Urothelium cell line (cell line): ENCODE data around the gene DHRS9.

ENCODE experiments used
- DNase-seq: peaks from one replicate; pipeline ENCODE4 v3.0.0; 2011; ENCODE audit warnings: low spot score, mixed read lengths
- FAIRE-seq: peaks from 2 replicates; lab custom pipeline; 2011; peaks lifted over from hg19 to GRCh38; lab: Jason Lieb, UNC

DHRS9 gene

DNA sequence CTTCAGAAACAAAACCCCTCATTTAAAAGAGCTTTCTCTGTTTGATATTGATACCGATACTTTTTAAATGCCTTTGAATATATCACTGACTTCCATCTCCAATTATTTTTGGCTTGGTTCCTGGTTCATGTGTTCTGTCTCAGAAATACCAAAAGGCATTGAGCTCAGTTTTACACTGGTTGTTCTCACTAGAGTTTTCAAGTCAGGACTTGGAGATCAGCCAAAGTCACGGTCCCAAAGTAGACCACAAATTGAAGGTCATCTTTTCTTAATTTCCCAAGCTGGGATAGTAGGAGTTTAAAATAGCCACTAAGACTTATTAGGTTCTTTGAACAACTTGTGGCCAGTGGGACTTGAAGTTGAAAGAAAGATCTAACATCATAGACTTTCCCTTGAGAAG, 24.2 kb downstream of the DHRS9 start:
- FAIRE-seq (no peak), DNase-seq (no peak)

DNA sequence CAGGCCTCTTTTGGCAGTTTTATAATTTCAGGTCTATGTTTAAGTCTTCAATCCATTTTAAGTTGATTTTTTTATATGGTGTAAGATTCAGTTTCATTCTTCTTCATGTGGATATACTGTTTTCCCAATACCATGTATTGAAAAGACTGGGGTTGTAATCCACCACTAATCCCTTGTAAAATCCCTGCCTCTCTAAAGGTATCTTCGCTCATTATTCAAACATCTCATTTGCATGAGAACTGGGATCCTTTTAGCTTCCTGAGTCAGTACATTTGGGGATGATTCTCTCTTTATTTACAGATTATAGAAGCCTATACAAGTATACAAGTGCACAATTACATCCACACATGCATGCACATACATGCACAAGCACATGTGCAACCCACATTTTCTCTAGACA, 25.3 kb downstream of the DHRS9 start:
- FAIRE-seq, result no peak

DNA sequence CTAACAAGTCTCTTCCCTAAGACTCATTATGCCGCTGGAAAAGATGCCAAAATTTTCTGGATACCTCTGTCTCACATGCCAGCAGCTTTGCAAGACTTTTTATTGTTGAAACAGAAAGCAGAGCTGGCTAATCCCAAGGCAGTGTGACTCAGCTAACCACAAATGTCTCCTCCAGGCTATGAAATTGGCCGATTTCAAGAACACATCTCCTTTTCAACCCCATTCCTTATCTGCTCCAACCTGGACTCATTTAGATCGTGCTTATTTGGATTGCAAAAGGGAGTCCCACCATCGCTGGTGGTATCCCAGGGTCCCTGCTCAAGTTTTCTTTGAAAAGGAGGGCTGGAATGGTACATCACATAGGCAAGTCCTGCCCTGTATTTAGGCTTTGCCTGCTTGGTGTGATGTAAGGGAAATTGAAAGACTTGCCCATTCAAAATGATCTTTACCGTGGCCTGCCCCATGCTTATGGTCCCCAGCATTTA, 26.3 kb downstream of the DHRS9 start:
- DNase-seq (peak; percentile 85), FAIRE-seq (peak; percentile 98)

More for the DNA sequence above, 25.3 kb downstream of the DHRS9 start:
- no peak for DNase-seq

DNA sequence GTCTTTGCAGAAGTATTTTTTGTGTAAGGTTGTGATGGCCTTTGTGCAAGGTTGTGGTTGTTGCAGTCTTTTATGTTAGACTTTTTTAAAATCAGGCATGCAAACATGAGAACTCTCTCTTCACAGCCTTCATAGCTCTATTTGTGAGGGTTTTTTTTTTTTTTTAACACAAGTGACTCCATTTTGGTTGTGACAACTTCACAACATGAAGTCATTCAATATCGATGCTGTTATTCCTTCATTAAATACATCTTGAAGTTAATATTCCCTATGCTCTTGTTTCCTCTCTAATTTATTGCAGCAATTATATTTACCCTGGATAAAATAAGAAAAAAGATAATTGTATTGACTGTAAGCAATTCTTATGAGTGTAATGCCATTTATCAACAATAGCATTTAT, 35.5 kb downstream of the DHRS9 start:
- FAIRE-seq (no peak), DNase-seq (no peak)

DNA sequence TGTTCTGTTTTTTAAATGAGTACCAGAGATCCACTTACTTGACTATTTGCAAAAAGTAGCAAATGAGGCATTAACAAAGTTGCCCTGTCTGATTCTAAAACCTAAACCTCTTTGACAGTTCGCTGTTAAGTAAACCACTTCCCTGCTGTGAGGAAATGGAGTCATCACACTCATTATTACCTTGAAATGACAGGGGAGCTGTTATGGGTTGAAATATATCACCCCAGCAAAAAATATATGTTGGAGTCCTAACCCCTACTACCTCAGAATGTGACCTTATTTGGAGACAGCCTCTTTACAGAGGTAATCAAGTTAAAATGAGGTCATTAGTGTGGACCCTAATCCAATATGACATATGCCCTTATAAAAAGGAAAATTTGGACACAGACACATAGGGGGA, 36.1 kb downstream of the DHRS9 start:
- DNase-seq, result no peak
- FAIRE-seq, result no peak

DNA sequence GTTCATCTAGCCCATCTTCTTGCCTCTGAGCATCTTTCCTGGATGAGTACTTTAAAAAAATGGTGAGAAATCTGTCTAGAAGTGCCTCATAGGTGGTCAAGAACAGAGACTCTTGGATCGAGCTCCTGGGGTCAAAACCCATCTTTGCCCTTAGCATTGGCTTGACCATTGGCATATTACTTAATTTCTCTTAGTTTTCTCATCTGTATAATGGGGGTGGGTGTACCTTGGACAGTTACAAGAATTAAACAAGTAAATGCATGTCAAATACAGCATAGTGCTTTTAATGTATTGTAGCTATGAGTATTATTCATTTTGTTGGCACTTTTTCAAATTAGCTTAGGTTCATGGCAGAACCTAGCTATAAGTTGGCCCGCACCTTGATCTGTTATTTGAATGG, 36.8 kb downstream of the DHRS9 start:
- FAIRE-seq, result no peak
- DNase-seq, result no peak

DNA sequence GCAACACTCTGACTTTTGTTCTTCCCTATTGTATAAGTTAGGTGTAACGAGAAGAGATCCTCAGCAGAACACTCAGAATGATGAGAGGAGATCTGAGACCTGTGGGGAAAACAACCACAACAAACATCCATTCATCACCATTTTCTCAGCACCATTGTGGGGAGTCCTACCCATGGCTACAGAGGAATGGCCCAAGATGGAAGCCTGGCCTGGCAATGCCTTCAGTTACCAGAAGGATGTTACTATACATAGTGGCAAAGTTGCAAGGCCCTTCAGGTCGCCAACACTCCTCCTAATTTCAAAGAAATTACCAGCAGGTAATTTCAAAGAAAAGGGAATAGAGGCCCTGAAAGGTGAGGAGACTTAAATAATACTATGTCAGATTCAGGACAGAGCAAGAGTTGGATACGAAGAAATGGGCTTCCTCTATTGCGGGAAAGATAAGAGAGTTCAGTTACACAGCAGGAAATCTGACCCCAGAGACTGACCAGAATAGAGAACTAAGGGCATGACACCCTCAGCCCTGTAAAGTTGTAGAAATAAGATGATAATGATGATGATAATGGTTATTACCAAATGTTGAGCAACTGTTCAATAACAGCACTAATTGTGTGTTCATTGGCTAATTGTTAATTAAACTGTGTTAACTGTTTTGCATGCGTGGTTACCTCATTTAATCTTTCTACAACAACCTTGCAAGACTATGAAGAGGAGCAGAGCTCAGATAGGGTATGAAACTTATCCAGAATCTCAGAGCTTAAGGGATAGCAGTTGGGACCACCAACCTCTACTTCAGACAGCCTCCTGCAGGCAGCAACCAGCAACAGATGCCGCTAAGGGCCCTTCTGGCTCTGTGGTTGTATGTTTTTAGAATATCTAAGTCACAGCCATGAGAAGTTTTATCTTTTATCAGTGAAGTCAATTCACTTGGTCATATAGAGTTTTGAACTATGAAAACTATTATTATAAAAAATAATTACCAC, 37.5 kb downstream of the DHRS9 start:
- no peak for FAIRE-seq
- no peak for DNase-seq

DNA sequence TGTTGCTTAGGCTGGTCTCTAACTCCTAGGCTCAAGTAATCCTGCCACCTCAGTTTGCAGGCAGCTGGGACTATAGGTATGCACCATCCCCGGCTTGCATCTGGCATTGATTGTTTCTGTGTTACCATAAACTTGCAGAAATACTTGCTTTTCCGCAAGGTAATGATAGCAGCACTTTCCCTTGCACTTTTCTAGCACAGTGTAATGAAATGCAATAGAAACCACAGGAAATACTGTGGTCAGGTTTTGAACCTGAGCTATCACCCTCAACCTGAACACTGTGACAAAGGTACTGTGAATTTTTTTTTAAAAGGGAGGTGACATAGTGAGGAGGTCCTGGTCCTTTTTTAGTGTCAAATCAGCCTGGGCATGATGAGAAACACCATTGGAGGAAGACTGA, 38.3 kb downstream of the DHRS9 start:
- FAIRE-seq (no peak), DNase-seq (no peak)

DNA sequence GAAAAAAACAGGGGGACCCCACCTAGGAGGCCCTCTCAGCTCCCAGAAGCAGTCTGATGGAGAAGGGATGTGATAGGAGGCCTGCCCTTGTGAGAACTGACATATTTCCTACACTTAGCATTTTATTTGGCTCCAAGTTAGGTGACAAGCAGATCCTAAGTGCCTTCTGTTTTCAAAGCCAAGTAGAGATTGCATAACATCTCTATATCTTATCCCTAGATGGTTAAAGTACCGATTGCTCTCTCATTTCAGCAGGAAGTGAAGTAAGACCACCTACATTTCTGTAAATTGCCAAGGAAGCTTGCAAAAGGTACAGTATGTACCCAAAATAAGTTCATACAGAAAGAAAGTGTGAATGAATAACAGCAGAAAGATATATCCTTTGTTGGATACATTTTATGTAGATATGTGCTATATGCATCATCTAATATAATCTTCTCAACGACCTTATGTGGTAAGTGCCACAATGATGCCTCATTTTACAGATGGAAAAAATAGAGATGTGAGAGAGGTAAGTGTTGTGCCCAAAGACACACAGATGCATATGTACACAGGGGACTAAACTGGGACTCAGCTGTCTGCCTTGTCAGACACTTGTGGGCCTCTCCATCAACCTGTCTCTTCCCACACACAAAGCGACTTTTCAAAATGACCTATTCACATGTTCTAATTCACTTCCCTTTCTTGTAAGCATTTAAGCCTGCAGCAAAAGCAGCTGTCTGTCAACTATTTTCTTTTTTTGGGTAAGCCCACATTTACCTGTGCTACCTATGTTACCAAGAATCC, 38.9 kb downstream of the DHRS9 start:
- FAIRE-seq, result no peak
- no peak for DNase-seq

DNA sequence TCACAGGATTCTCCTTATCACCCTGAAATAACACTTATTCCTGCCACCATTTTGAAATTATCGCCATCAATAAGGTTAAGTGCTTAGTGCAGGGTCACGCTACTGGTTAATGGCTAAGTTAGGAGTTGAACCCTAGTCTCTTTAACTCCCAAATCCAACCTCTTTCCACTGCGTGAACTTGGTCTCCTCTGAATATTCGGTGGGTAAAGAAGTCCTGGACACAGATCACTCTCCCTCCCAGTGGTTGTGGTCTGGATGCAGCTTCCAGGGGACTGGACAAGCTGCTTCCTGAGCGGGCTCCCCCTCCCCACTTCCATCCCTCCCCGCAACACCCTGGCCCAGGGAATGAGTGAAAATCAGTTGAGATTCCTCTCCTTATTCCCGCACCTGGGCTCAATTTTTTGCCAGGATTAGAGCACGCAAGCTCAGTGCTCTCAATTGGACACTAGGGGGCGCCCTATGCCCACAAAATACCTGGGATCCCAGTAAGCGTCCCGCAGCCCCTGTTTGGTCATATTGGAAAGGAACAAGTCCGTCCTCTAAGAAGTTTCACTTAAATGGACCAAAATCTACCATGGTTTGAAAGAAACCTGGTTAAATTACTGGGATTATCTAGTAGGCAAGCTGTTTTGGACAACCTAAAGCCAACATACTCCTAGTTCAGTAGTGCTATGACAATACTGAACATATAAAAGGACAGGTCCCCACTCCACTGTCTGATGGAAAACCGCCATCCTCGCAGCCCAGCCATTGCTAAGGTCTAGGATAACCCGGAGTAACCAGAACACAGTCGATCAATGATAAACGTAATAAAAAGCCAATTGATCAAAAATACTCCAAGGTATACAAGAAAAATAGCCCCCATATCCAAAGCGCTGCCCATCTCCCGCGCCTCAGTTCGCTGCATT, 40.4 kb downstream of the DHRS9 start:
- DNase-seq (peak; percentile 79), FAIRE-seq (no peak)

DNA sequence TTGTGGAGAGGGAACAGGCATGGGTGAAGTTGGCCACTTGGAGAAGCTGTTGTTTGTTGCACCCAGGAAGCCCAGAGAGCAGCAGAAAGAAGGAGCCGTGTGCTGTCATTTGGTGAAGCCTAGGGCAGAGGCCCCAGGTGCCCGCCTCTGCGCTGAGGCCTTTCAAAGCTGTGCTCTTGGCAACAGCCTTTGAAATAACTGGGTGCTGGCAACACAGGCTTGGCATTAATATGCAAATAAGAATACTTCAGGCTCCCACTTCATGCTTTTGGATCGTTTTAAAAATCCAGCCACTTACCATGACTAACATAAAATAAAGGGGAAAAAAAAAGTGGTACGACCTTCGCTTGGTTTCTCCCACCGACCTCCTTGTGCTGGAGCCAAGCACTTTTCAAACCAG, 41.1 kb downstream of the DHRS9 start:
- DNase-seq (no peak), FAIRE-seq (no peak)

DNA sequence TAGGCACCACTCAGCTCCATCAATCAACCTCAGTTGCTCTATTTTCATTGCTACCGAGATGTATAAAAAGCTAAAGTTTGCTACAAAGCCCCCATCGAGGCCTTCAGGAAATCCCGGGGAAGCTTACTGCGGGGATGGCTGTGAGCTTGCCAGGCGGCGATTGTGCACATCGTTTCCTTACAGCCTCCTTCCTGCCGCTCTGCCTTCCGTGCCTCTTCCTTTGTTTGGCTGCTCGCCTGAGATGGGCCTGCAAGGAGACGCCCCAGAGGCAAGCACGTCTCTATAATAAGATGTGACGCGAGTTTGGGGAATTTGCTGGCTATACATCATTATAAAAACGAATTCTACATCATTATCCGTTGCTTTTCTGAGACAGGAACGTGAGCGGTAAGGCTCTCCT, 41.6 kb downstream of the DHRS9 start:
- FAIRE-seq (no peak), DNase-seq (no peak)

DNA sequence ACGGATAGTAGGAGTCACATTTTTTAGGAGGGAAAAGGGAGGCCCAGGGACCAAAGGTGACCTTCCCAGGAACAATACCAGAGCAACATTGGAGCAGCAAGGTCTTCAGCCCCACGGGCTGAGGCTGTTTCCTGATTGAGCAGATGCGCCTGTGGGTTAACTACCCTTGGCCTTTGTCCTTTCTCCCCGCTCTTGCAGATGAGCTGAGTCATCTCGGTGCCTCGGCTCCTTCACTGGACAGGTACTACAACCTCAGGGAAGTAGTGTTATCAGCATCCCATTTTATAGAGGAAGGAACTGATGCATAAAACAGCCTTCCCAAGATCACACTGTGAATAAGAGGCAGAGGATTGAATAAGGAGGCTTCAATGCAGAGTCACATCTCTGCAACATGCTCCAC, 43.5 kb downstream of the DHRS9 start:
- FAIRE-seq, result no peak
- DNase-seq, result no peak

DNA sequence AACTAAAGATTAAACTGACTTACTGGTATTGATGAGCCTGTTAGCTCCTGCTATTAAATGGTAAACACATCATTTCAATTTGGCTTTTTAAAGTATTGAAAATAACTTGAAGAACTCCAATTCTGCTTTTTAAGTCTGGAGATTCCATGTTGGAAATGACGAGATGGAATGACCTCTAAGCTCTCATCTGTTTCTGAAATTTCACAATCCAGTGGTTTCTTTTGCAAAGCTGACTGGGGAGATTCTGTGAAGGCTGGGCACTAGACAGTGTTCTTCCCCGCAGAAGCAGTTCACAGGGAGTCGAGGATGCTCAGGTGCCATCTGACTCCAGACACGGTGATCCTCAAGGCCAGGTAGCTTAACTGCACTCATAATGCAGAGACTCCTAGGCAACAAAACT, 44.7 kb downstream of the DHRS9 start:
- DNase-seq, result no peak
- FAIRE-seq, result no peak

DNA sequence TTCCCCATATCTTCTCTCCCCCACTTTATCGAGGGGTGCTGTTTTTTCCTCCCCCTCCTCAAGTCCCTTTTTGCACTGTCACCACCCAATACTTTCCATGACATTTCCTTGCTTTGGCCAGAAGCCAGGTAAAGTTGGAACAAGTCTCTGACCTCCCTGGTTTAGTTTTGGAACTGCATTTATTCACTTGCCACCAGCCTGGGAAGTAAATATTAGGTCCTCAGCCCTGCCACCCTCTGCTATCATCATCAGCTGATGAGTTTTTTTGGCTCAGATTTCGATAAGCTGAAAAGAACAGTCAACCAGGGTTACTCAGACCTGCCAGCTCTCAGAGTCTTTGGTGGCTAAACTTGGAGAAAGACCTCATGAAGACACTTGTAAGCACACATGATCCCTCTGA, 47.0 kb downstream of the DHRS9 start:
- FAIRE-seq (no peak), DNase-seq (no peak)

DNA sequence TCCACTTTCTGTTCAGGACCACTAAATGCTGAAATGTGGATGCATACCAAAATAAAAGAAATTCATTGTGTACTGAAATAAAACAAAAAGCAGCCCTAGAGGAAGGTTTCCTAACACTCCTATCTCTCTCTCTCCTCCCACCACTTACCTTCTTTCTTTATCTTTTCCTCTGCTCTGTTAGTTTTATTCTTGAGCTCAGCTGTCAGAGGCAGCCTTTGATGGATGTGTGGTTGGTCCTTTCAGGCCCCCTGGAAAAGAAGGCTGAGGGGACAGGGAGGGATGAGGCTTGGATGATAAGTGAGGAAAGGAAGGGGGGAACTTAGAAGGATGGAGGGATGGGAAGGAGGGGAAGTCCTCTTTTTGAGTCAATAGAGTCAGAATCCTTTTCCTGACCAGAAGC, 47.6 kb downstream of the DHRS9 start:
- no peak for FAIRE-seq
- no peak for DNase-seq

DNA sequence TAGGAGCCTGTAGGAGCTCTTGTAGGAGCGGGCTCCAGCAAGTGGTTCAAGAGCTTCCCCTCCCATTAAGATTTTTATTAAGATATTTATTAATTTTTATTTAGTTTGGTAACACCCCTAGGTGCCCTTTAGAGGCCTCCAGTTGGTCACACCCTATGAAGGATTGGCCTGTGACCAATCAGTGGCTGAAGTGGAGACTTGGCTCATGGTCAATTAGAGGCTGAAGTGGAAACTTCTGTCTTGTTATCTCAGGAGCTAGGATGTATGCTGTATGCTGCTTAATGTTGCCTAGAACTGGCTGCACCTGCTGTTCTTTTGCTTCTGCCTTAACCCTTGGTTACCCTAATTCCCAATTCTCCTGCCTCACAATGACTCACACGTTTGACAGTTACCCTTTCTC, 48.7 kb downstream of the DHRS9 start:
- DNase-seq, result no peak
- no peak for FAIRE-seq

DNA sequence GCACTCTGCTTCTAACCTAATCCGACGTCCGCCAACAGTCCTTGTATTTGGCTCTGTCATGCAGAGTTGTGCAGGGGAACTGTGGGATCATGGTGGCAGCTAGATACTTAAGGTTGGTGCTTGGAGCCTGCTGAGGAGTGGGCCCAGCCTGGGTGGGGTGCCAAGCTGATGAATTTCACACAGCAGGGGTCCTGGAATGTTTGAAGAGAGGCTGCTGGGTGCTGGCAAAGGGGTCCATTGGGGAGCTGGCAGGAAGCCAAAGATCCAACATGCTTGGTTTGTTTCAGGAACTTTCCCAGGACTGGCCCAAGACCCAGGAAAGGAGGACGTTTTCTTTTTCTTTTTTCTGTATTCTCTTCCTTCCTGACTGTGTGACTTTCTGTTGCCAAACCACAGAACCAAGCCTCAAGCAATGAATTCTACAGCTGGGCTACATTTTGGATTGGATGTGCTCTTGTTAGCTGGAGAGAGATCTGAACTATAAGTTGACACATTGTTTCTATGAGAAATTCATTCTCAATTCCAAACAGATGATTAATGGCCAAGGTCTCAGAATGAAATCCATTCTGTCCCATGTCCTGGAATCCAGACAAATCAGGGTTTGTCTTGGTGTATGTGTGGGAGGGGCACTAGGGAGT, 49.9 kb downstream of the DHRS9 start:
- FAIRE-seq, result no peak
- no peak for DNase-seq

DNA sequence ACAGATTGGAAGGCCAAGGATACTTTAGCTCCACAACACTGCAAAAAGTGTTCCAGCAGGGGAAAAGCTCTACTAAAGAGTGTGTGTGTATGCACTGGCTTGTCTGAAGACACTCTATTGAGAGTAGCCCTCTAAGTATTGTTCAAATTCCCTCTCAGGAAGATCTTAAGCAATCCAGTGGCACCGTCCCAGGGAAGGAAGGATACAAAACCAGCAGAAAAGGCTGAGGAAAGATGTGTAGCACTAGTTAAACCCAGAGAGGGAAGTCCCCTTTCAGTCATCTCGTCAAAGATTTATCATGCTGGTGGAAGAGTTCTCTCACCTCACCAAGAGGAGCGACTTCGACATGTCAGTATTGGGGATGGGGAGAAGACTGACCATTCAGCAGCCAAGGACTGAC, 50.5 kb downstream of the DHRS9 start:
- FAIRE-seq (no peak), DNase-seq (no peak)

DNA sequence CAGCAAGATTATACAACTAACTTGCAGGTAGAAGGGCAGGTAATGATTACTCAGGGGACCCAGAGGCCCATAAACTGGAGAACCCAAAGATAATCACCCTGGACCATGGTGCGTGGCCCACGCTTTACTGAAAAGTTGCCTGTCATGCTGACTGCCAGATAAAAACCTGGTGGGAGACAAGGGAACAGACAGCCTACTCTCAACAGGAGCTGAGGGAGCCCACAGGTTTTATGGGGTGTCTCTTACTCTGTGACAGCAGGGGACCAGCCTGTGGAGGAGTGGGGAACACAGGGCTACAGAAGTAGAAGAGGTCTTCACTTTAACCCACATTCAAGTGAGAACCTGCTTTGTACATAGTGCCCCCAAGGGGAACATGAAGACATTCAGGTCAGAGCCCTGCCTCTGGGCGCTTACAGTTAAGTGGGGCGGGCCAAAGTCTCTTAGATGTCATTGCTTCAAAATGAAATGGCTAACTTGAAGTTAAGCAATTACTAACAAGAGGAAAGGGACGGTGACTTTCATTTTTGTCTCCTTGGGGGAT, 60.4 kb downstream of the DHRS9 start:
- DNase-seq, result no peak
- no peak for FAIRE-seq
